ENCODE results near the gene PSENEN.

Gene PSENEN, protein sequence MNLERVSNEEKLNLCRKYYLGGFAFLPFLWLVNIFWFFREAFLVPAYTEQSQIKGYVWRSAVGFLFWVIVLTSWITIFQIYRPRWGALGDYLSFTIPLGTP

DNA sequence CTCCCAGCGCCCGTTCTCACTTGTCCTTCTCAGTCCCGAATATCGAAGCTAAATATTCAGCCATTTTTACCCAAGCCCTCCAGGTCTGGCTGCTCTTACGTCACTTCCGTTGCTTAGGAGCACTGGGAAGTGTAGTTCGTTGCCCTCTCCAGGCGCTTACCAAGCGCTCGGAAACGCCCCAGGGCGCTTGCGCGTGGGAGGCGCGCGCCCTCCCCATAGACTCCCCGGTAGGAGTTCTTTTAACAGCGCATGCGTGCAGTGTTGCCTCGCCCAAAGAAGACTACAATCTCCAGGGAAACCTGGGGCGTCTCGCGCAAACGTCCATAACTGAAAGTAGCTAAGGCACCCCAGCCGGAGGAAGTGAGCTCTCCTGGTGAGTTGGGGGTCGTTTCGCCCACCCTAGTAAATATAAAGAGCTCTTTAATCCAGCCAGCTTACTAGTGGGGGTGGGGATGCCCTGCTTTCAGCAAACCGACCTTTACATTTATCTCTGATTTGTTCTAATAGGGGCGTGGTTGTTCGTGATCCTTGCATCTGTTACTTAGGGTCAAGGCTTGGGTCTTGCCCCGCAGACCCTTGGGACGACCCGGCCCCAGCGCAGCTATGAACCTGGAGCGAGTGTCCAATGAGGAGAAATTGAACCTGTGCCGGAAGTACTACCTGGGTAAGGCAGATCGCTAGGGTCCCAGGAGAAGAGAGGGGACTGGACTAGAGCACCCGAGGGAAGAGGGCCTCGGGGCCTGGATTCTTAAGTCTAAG lies at the start of gene PSENEN, which contains the start of gene U2AF1L4:
Gene PSENEN (plus strand): TSS at position 324 of the 759 bp plus-strand sequence. CDS start 280 bp downstream, at position 604.
Gene U2AF1L4 (minus strand): TSS at position 91 of the 759 bp plus-strand sequence. CDS start 27 bp downstream, at position 64.
- DNase-seq, result peak; percentile 99

DNA sequence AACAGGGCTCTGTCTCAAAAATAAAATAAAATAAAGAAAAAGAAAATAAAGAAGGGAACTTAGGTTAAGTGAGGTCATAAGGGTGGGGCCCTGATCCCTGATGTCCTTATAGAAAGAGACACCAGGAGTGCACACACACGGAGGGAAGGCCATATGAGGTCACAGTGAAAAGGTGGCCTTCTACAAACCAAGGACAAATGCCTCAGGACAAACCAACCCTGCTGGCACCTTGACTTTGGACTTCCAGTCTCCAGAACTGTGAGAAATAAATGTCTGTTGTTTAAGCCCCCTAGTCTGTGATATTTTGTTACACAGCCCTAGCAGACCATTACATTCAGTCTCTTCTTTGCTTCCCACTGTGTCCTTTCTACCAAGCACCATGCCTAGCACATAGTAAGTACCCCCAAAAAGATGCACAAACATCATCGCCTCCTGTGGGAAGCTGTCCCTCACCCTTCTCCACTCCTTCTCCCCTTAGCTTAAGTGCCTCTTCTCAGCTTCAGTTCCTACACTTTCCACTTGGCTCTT lies 49.5 kb upstream of the PSENEN start:
- no peak for DNase-seq

DNA sequence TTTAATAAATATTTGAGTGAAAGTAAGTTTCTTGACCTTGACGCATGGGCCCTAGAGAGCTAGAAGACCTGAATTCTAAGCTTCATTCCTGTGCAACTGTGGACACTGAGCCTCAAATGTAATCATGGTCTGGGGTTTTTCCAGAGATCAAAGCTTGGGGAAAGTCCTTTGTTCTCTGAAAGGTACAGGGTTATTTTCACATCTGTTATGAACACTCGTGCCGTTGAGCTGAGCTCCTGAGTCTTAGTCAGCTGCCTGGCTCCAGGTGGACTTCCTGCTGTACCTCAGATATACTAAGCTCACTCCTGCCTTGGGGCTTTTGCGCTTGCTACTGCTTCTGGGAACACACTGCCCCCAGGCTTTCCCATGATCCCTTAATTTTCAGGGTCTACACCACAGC lies 48.6 kb upstream of the PSENEN start:
- DNase-seq, result no peak

DNA sequence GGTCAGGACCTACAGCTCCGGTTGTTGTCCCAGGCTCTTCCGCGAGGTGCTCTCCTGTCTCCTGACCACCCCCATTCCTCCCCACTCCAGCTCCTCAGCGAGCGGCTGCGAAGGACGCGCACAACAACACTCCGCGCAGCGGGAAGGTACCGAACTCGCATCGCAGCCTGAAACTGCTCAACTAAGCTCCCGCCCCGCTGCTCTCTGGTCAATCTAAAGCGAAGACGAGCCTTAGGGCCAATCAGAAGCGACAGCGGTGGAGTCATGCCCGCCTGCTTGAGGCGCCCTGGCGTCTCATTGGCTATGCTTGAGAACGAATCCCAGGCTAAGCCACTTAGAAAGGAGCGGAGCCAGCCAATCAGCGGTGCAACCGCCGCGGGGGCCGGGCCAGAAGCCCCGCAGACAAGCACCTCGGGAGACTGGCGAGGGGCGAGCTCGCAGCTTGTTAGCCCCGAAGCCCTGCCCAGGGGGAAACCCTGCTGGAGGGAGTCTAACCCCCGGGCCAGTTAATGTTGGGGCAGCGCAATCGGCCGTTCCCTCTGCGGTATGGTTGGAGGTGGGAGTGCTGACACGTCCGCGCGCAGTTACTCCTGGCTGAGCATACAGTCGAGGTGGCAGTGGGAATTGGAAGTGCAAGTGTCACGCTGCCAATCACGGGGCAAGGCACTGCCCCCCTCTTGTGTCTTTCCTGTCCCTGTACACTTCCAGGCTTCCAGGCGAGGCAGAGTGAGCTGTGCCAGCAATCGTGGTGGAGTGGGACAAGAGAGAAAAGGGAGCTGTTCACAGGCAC lies 43.0 kb upstream of the PSENEN start:
- peak; percentile 98 for DNase-seq

DNA sequence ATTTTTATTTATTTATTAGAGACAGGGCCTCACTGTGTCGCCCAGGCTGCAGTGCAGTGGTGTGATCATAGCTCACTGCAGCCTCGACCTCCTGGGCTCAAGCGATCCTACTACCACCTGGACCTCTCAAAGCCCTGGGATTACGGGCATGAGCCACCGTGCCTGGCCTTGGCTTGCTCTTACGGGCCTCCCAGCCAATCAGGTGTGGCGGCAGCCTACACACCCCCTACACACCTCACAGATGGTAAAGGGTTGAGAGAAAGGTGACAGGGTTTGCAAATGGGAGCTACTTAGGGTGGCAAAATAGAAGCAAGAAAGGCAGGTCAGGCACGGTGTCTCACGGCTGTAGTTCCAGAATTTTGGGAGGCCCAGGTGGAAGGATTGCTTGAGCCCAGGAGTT lies 42.1 kb upstream of the PSENEN start:
- no peak for DNase-seq

DNA sequence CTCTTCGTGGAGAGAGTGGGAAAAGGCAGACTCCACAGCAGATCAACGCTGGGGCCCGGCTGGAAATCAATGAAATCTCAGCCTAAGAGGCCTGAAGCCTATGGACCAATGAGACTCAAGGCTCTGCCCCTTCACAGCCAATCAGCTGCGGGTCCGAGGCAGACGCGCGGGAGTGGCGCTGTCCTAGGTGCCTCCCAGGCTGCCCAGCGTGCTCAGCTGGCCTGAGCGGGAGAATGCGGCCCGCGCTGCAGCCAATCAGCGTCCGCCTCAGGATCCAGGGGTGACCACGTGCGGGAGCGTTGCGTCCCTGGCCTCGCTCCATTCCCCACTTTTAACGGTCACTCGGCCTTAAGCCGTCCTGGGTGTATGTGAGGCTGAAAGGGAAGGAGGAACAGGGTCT lies 41.2 kb upstream of the PSENEN start, which contains the start of gene ZBTB32:
Gene ZBTB32 (plus strand): TSS at position 341 of the 400 bp plus-strand sequence. CDS start 10,069 bp downstream, outside the sequence.
- DNase-seq, result peak; percentile 26

DNA sequence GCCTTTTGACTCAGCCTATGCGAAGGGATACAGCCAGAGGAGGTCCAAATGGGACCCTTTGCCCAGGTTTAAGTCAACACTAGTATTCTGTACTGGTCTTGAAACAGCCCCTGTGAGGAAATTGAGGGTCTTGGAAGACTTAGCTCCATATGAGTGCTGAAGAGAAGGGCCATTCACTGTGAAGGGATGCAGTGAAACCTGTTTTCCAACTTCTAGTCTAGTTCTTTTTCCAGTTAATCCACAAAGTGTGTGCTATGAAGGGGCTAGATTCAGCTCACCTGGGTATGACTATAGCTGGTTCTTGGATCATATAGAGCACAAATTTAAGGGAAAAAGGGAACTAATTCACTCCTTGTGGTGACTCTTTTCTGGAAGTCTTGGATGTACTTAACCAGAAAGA lies 37.1 kb upstream of the PSENEN start:
- no peak for DNase-seq

DNA sequence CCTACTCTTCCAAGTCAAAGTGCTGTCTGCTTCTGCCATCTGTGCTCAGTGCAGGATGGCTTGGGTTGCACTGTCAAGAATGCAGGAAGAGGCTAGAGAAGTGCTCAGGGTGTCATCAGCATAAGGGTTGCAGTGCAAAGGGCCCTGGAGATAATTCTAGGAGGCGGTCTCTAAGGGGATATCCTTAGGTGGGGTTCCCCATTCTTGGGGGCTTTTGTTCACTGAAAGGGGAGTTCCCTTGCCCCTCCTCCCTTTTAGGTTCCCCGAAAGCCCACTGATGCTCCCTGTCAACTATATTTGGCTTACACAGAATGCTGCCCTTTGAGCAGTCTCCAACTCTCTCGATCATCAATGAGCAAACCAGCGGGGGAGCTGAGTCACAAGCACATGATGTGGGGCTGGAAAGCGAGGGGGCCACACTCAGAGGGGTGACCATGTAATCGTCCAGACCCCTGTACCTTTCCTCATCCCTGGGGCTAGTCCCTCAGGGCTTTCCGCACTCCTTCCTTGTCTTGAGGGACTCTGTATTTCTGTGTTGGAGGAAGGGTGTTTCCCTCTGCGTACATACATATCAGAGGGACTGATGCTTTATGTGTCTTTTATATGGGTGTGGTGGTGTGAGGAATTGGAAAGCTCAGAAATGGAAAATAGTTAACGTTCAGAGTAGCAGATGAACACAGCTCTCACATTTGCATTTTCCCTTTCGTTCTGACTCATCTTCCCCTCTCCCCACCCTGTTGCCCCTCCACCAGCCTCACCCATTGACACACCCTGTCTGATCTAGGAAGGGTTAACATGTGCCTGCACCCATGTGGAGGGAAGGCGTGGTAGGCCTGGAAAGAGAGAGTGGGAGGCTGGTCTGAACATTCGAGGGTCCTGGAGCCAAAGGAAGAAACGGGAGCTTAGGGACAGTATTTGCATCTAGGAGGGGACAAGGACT lies 34.4 kb upstream of the PSENEN start:
- DNase-seq, result no peak

DNA sequence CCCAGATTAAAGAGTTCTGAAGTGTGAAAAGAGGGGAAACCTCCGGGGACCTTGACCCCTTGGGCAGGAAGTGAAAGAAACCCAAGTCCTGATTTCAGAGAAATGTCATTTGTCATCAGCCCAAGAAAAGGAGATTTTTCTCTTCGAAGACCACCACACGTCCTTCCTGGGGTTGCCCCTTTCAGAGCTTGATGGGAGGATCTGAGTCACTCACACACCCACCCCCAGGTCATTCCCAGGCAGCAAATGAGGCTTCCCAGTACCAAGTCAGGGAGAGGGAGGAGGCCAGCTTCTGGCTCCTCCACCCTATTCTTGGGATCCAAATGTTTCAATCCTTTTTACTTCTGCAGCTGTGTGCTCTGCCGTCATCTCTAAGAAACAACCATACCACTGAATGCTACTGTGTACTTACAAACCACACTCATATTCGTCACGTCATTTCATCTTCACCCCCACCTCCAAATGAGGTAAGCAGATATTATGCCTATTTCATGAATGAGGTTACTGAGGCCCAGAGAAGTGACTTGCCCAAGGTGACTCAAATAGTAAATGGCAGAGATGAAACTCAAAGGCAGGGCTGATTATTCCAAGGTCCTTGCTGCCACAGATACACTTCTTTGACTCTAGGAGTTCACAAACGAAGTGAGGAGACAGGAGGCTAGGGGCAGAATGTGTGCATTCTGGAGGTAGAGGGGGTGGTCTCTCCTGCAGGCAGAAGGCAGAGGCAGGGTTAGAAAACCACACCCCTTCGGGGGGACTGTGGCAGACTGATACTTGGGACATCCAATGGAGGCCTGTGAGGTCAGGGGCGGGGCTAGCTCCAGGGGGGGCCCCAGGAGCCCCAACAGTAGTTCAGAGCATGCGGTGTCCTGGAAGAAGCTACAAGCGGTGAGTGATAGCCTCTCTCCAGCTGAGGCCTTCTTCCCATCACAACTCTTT lies 32.6 kb upstream of the PSENEN start:
- no peak for DNase-seq

DNA sequence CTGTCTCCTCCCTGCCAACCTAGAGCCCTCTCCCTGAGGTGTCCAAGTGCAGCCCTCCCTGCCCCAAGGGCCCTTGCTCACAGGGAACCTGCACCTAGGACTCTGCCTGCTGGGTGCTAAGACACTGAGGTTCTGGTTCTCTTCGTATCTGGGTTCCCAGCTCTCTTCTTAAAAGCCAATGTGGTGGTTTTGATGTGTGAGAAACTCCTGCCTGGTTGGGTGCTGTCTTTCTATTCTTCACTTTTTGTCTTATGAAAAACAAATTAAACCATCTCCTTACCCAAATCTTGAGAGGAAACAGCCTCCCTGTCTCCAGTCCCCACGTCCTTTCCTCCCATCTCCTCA lies 32.0 kb upstream of the PSENEN start:
- DNase-seq, result no peak

DNA sequence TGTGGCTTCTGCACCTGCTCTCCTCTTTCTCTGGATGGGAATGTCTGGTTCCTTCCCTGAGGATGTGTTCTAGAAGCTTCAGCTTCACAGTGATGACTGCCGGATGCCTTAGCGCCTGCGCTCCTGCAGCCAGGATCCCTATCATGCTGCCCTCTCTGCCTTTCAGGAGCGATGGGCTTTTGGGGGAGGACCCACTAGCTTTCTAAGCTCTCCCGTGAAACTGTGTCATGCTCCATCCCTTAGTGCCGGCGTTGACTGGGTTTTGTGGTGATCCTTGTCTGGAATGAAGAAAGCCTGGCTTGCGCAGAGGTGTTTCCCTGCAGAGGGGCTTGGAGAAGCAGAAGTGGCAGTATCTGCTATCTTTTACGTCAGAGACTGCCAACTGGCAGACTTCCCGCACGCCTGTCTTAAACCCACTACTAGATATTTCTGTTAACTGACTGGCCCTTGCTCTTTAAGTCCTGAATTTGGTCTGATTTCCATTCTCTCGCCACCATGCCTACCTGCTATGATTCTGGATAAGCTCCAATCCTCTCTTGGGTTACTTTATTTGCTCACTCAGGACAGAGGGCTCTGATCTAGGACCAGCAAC lies 31.5 kb upstream of the PSENEN start:
- no peak for DNase-seq

DNA sequence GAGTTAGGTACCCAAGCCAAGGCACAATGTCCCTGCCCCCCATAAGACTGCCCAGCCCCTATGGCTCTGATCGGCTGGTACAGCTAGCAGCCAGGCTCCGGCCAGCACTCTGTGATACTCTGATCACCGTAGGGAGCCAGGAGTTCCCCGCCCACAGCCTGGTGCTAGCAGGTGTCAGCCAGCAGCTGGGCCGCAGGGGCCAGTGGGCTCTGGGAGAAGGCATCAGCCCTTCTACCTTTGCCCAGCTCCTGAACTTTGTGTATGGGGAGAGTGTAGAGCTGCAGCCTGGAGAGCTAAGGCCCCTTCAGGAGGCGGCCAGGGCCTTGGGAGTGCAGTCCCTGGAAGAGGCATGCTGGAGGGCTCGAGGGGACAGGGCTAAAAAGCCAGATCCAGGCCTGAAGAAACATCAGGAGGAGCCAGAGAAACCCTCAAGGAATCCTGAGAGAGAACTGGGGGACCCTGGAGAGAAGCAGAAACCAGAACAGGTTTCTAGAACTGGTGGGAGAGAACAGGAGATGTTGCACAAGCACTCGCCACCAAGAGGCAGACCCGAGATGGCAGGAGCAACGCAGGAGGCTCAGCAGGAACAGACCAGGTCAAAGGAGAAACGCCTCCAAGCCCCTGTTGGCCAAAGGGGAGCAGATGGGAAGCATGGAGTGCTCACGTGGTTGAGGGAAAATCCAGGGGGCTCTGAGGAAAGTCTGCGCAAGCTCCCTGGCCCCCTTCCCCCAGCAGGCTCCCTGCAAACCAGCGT lies 30.7 kb upstream of the PSENEN start:
- no peak for DNase-seq

DNA sequence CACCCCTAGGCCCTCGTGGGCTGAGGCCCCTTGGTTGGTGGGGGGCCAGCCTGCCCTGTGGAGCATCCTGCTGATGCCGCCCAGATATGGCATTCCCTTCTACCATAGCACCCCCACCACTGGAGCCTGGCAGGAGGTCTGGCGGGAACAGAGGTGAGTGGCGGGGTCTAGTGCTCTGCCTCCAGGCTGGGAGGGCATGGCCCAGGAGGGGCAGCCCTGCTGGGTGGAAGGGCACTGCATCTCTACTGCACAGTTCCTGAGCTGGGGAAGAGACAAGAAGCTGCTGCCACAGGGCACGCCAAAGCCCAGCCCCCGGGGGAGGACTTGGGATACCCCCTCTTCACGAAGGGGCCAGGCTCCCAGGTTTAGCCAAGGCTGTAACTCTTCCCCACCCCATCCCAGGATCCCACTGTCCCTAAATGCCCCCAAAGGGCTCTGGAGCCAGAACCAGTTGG lies 30.1 kb upstream of the PSENEN start:
- no peak for DNase-seq

DNA sequence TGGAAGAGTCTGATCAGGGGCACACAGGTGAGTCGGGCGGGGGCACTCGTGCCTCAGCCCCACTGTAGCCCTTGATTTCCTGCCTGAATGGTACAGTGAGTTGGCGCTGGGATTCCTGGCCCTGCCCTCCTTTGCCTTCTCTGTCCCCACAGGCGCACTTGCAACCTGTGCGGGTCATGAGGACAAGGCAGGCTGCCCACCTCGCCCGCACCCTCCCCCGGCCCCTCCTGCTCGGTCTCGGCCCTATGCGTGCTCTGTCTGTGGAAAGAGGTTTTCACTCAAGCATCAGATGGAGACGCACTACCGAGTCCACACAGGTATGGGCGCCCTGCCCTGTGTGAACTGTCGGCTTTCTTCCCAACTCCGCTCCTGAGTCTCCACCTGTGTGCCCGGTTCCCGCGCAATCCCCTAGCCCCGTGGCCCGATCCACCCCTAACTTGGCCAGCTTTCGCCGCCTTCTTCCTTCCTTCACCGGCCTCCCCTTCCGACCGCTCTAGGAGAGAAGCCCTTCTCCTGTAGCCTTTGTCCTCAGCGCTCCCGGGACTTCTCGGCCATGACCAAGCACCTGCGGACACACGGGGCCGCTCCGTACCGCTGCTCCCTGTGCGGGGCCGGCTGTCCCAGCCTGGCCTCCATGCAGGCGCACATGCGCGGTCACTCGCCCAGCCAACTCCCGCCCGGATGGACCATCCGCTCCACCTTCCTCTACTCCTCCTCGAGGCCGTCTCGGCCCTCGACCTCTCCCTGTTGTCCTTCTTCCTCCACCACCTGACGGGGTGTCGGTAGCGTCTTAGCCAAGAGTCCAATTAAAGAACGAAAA lies 29.3 kb upstream of the PSENEN start:
- DNase-seq, result no peak

DNA sequence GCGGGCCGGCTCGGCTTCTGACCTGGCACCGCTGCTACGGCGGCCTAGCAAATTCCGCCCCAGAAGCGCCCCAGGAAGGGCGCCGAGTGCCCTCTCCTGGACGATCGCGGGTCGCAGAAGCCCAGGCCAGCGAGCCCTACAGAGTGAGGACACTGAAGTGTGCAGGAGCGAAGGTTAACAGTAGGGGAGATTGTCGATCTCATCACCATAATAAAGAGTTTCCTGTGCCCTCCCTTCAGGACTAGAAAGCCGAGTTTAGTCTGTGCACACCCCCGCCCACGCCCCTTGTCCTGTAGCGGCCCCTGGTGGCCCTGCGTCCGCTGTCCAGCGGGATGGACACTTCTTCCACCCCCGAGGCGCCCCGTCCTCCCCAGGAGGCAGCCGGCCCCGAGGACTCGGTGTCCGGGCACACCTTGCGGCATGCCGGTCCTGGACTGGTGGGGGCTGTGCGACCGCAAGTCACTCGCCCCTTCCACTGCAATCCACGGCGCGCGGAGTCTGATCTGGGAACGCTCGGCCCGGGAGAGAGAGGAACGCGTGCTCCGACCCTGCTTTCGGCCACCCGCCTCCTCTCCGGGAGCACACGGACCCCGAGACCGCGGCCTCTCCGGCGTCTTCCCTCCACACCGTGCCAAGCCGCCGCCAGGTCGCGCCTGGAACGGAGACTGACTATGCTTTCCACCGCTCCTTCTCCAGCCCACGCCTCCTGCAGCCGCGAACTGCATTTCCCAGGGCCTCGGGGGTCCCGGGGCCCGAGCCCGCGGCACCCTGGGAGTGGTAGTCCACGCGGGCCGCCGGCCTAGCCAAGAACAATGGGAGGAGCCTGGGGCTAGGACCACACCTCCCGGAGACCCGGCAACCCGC lies 28.4 kb upstream of the PSENEN start:
- DNase-seq, result peak; percentile 88

DNA sequence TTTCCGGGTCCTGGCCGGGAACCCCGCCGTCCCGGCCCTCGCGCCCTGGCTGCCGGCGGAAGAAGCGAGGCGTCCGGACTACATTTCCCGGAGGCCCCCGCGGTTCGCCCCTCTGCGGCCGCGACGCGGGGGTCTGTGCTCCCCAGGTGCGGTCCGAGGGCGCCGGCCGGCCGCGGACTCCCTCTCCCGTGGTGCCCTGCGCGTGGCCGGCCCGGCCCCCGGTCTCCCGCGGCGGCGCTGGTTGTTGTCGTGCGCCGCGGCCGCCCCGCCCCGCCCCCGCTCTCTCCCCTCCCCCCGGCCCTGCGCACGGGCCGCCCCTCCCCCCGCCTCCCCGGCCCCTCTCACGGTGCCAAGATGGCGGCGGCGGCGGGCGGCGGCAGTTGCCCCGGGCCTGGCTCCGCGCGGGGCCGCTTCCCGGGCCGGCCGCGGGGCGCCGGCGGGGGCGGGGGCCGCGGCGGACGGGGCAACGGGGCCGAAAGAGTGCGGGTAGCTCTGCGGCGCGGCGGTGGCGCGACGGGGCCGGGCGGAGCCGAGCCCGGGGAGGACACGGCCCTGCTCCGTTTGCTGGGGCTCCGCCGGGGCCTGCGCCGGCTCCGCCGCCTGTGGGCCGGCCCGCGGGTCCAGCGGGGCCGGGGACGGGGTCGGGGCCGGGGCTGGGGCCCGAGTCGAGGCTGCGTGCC lies 27.6 kb upstream of the PSENEN start, which contains the start of gene KMT2B:
Gene KMT2B (plus strand): TSS at position 339 of the 680 bp plus-strand sequence. CDS start 16 bp downstream, at position 355.
- peak; percentile 96 for DNase-seq

DNA sequence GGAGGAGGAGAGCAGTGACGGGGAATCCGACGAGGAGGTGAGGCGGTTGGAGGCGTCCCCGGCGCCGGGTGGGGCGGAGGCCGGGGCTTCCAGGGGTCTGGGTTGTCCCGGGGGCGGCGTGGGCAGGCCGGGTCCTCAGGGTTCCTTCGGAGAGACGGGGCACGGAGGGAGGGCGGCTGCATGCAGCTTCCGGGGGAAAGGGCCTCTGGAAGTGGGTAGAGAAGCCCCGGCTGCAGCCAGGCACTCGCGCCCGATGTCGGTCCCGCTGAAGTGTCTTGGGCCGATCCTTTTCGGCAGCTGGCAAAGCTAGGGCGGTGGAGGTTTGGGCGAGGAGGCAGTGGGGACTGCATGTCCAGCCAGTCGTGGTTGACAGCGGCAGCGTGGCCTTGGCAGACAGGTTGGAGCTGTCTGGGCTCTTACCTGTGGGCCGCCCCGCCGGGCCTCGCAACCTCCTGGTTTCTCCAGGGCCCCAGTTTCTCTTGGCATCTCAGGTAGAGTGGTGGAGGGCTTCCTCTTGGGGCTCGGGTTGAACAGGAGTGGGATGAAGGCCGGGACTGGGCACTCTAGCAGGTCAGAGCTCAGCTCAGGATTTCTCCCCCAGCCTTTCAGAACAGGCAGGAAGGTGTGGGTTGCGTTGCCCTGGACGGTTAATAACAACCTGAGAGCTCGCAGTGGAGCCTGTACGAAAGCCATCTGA lies 27.0 kb upstream of the PSENEN start:
- DNase-seq, result peak; percentile 30

Data from EL (cell line).